Endometrium (tissue), 2 donors: ENCODE results near the gene TRIP11.
"Not testable (repeated sequence)": the region's sequence is repeated elsewhere in the genome, so short reads cannot be mapped to it uniquely, and the experiment has no call there.

Experiments
- FAIRE-seq: peaks from 2 replicates; lab custom pipeline; 2012; peaks lifted over from hg19 to GRCh38; lab: Jason Lieb, UNC
- donor health status: control.
- donor health status: control.

Gene TRIP11

GRCh38 chr14:92039719-92040430 is at the start of gene TRIP11:
Gene TRIP11, minus strand, starts transcription at chr14:92040059. Its CDS starts 374 bp downstream, at chr14:92039685.
- FAIRE-seq = no peak

GRCh38 chr14:92088494-92088893 is 48.6 kb upstream of the TRIP11 start:
- FAIRE-seq = no peak

GRCh38 chr14:92074555-92074954 is 34.7 kb upstream of the TRIP11 start:
- FAIRE-seq = no peak

- no peak for FAIRE-seq
Observed at GRCh38 chr14:92058006-92058917, 18.4 kb upstream of the TRIP11 start.

- no peak for FAIRE-seq
Observed at GRCh38 chr14:92049781-92050180, 9.9 kb upstream of the TRIP11 start.

- not testable (repeated sequence) for FAIRE-seq
Observed at GRCh38 chr14:92049221-92049620, 9.4 kb upstream of the TRIP11 start.

DNA sequence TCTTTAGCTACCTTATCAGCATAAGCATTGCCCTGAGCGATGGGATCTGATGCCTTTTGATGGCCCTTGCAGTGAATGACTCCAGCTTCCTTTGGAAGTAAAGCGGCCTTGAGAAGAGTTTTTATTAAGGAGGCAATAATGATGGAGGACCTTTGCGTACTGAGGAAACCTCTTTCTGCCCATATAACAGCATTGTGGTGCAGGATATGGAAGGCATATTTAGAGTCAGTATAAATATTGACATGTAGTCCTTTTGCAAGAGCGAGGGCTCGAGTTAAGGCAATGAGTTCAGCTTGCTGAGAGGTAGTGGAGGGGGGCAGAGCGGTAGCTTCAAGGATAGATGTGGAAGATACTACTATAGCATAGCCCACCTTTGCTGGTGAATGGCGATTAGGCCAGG is 6.0 kb upstream of the TRIP11 start:
- FAIRE-seq = not testable (repeated sequence)

- not testable (repeated sequence) for FAIRE-seq
Observed at GRCh38 chr14:92041766-92042165, 1.9 kb upstream of the TRIP11 start.

GRCh38 chr14:92041203-92041602 is 1.3 kb upstream of the TRIP11 start:
- no peak for FAIRE-seq

- FAIRE-seq = no peak
Observed at GRCh38 chr14:92040431-92041051, 682 bp upstream of the TRIP11 start.

DNA sequence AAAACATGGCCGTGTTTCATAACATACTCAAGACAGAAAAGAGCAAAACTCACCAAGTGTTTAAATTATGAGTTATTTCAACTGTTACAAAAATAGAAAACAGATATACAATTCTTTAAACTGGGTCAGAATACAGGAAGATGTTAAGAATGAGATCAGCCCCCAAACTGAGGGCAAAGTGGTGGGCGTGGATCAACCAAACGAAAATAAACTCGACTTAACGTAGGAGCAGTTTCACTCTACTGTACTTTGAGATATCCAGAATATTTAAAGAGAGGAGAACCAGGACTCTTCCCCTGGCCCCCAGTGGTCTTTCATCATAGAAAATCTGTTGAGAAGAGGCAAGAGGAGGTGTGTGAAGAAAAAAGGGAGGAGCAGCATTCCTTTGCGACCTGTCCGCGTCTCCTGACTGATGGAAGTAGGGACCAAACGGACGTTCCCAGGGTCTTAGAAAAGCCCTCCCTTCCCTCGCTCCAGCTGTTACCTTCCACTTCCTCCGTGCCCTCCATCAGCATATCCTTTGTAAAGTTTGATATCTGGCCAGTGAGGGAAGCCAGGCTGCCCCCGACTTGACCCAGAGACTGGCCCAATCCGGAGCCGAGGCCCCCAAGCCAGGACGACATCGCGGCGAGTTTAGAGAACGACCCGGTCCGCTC is 668 bp downstream of the TRIP11 start:
- FAIRE-seq = no peak

DNA sequence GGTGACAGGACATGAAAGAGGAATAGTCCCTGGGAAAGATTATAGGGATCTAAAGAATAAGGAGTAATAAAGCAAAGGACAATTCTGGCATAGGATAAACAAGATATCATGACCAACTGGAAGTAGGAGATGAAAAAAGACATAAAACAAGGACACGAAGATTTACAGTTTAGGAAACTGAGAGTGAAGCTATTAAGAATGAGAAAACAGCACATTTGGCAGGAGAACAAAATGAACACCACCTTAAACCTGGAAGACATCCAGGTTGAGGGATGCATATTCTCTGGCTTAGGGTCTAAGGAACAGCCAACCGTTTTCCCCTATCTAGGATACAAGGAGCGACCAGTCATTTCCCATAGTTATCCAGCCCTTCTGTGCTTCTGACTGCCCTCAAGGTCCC is 1.9 kb downstream of the TRIP11 start:
- no peak for FAIRE-seq

DNA sequence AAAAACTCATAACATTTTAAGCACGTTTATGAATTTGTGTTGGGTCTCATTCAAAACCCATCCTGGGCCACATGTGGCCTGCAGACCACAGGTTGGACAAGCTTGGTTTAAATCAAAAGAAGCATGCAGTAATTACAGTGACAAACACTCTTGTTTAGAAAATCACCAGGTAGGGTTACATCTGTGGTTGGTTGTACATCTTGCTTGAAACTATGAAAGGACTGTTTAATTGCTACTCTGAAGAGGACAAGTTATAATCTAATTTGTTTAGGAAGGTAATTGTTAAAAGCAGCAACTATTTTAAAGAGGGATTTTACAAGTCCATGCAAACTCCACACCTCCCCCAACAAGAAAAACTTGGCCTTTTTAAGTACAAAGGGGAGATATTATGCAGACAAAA is 4.0 kb downstream of the TRIP11 start:
- no peak for FAIRE-seq

DNA sequence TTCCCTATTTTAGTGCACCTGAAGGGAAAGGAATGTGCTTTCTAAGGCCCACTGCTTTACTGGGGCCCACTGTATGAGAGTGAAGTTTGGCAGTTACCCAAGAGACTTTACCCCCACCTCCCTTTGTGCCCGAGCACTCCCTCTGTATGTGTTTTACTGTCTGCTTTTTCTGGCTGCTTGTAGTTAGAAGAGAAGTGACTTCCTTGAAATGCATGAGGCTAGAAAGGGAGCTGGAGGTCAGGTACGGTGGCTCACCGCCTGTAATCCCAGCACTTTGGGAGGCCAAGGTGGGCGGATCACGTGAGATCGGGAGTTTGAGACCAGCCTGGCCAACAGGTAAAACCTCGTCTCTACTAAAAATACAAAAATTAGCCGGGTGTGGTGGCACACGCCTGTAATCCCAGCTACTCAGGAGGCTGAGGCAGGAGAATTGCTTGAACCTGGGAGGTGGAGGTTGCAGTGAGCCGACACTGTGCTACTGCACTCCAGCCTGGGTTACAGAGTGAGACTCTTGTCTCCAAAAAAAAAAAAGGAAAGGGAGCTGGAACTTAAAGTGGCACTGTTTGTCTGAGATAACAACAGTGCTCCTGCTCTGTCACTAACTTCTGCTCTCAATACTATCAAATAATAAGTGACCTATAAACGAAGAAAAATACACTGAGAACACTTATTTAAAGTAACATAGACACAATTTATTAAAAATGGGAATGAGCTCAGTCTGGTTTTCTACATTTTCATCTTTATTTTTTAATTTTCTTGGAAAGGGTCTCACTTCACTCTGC is 5.8 kb downstream of the TRIP11 start:
- FAIRE-seq = no peak

DNA sequence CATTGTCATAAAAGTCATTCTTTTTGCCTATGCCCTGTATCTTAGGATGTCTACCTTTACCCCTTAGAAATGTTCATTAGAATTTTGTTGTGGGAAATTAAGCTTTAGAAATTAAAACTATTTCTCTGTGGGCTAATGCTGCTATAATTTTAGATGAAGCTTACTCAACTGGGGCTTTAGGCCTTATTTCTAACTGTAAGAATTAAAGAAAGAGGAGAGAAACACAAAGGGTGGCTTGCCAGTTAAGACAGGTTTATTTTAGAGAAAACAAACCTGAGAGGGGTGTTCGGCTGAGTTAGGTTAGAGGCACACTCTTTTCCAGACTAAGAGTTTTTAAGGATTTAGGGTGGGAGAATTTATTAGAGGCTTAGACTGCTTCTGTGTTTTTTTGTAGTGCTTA is 6.4 kb downstream of the TRIP11 start:
- no peak for FAIRE-seq

DNA sequence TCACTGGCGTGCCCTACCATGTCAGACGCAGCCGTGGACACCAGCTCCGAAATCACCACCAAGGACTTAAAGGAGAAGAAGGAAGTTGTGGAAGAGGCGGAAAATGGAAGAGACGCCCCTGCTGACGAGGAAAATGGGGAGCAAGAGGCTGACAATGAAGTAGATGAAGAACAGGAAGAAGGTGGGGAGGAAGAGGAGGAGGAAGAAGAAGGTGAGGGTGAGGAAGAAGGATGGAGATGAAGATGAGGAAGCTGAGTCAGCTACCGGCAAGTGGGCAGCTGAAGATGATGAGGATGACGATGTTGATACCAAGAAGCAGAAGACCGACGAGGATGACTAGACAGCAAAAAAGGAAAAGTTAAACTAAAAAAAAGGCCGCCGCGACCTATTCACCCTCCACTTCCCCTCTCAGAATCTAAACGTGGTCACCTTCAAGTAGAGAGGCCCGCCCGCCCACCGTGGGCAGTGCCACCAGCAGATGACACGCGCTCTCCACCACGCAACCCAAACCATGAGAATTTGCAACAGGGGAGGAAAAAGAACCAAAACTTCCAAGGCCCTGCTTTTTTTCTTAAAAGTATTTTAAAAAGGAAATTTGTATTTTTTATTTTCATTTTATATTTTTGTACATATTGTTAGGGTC is 13.2 kb downstream of the TRIP11 start:
- no peak for FAIRE-seq

DNA sequence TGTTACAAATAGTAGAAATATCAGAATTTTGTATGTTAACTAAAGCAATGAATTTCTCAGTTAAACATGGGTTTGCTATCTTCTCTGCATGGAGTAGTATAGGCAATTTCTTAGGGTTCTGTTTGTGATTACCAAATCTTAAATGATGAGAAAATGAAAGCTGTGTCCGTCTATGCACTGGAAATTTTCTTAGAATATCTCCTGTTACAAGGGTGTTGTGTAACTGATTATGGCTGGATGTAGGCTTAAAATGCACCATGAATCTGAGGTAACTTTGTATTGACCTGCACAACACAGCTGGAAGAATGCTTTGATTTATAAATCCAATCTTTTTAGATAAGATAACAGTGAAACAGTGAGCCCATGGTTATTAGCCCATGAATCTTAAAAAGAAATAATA is 17.8 kb downstream of the TRIP11 start:
- FAIRE-seq = peak; percentile 18

DNA sequence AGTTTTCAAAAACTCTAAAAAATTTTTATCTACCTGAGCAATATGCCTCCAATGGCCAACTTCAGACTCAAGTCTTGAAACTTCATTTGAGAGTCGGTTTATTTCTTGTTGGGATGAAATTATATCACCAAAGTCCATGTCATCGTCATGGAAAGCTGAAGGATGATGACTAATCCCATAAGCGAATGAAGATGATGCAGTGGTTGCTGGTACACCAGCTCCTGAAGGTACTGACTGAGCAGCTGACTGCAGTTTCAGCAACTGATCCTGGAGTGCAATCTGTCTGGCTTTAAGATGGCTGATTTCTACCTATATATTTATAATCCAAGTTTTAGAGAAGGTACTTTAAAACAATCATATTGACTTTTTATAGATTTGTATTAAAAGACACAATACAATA is 18.3 kb downstream of the TRIP11 start:
- no peak for FAIRE-seq

GRCh38 chr14:92014040-92014439 is 25.8 kb downstream of the TRIP11 start:
- FAIRE-seq = no peak

GRCh38 chr14:92012121-92012748 is 27.6 kb downstream of the TRIP11 start:
- no peak for FAIRE-seq

GRCh38 chr14:92010644-92011043 is 29.2 kb downstream of the TRIP11 start:
- FAIRE-seq = no peak
